Brain microvascular endothelial cell (primary cell): ENCODE results near the gene NFRKB.

Experiments
- DNase-seq: peaks from one replicate; pipeline ENCODE4 v3.0.0-alpha.2; 2020
- H3K27ac ChIP-seq: fragments of 250-450 bp; sonication (Bioruptor Pico); 2 replicates; pipeline ENCODE4 v1.5.1; 2020; ENCODE audit warnings: mild to moderate bottlenecking, moderate library complexity
- H3K27me3 ChIP-seq: fragments of 250-450 bp; sonication (Bioruptor Pico); replicated peaks from 2 replicates; pipeline ENCODE4 v1.5.1; 2020; ENCODE audit warnings: mild to moderate bottlenecking
- H3K36me3 ChIP-seq: fragments of 250-450 bp; sonication (Bioruptor Pico); replicated peaks from 2 replicates; pipeline ENCODE4 v1.5.1; 2020; ENCODE audit warnings: mild to moderate bottlenecking
- H3K4me3 ChIP-seq: 2 replicates; pipeline ENCODE4 v1.5.1; 2011; ENCODE audit warnings: low read depth, mild to moderate bottlenecking, control low read depth, low read length, moderate library complexity
- CTCF ChIP-seq: IDR thresholded peaks from 2 replicates; pipeline ENCODE4 v1.5.1; 2011; ENCODE audit warnings: low read depth, mild to moderate bottlenecking, moderate library complexity, low read length, control low read depth, inconsistent platforms; ENCODE audit errors: missing control alignments
- in situ Hi-C: cut with HindIII; loops from 2 replicates; pipeline ENCODE4 v1.10.0; 2017; ENCODE audit warnings: low sequenced_read_pairs, low pct_ligation_motif_present

The NFRKB gene

GRCh38 chr11:129937592-129938238, 42.3 kb upstream of the NFRKB start:
- in situ Hi-C loops, result loop anchor here (25.0 kb wide), 1 partner anchor 200 kb away; no protein-coding TSS in a partner anchor

GRCh38 chr11:129935723-129936122, 40.3 kb upstream of the NFRKB start:
- no peak for TF ChIP-seq CTCF
- no peak overlapping the region for H3K4me3 ChIP-seq
- no peak for DNase-seq
- in situ Hi-C loops, result loop anchor here (25.0 kb wide), 1 partner anchor 202 kb away; no protein-coding TSS in a partner anchor
- H3K27ac ChIP-seq, result no peak overlapping the region
- no peaks in the 10 kb centered on the region for H3K27me3 ChIP-seq
- peaks cover 2% of the 10 kb centered on the region for H3K36me3 ChIP-seq

More at GRCh38 chr11:129937592-129938238, 42.3 kb upstream of the NFRKB start:
- H3K36me3 ChIP-seq, result no peaks in the 10 kb centered on the region
- TF ChIP-seq CTCF, result no peak
- DNase-seq, result no peak
- no peaks in the 10 kb centered on the region for H3K27me3 ChIP-seq
- no peak overlapping the region for H3K4me3 ChIP-seq
- H3K27ac ChIP-seq, result no peak overlapping the region

GRCh38 chr11:129933891-129934290, 38.5 kb upstream of the NFRKB start:
- no peak overlapping the region for H3K4me3 ChIP-seq
- H3K36me3 ChIP-seq, result peaks cover 6% of the 10 kb centered on the region
- H3K27me3 ChIP-seq, result no peaks in the 10 kb centered on the region
- no peak overlapping the region for H3K27ac ChIP-seq
- no peak for TF ChIP-seq CTCF
- DNase-seq, result no peak
- in situ Hi-C loops, result loop anchor here (25.0 kb wide), 1 partner anchor 203 kb away; no protein-coding TSS in a partner anchor

- H3K27me3 ChIP-seq, result no peaks in the 10 kb centered on the region
- H3K27ac ChIP-seq, result no peak overlapping the region
- H3K36me3 ChIP-seq, result peaks cover 6% of the 10 kb centered on the region
- no peak overlapping the region for H3K4me3 ChIP-seq
- in situ Hi-C loops, result loop anchor here (25.0 kb wide), 1 partner anchor 204 kb away; no protein-coding TSS in a partner anchor
- DNase-seq, result no peak
- no peak for TF ChIP-seq CTCF
Observed at GRCh38 chr11:129933262-129933661, 37.9 kb upstream of the NFRKB start.

GRCh38 chr11:129932381-129933067, 37.1 kb upstream of the NFRKB start:
- in situ Hi-C loops, result loop anchor here (25.0 kb wide), 1 partner anchor 205 kb away; no protein-coding TSS in a partner anchor
- H3K27ac ChIP-seq, result no peak overlapping the region
- DNase-seq, result no peak

More at GRCh38 chr11:129932381-129933067, 37.1 kb upstream of the NFRKB start:
- Histone ChIP-seq H3K36me3 (peaks cover 6% of the 10 kb centered on the region), H3K27me3 (no peaks in the 10 kb centered on the region), H3K4me3 (no peak overlapping the region)
- TF ChIP-seq CTCF, result no peak
